ENCODE measurements around the gene GRM8. TPM values are rescaled to one million over a fixed set of nuclear protein-coding genes. Genes with fewer than 3 reads are reported as not detected.

The GRM8 gene
- total RNA-seq, 1 experiment from 2014 or later, result 0.80 TPM

- ChIA-PET POLR2A (ENCODE audit: low non-redundant PET) (no interaction called here), CTCF (no interaction called here)
- H3K9me3 ChIP-seq (ENCODE audit: low read depth, low read length, poor library complexity, severe bottlenecking), result no peaks in the 10 kb centered on the region
- BruUV-seq (replicated peaks), result no TSS peak
- H3K4me1 ChIP-seq (ENCODE audit: insufficient read depth, low read length, poor library complexity, severe bottlenecking), result no peaks in the 10 kb centered on the region
- intact Hi-C loops (cut with micrococcal nuclease; ENCODE audit: unreplicated experiment), result no loop called here
- no peaks in the 10 kb centered on the region for H3K27me3 ChIP-seq (replicated peaks; ENCODE audit: insufficient read depth, low read depth, low read length, poor library complexity)
- no peak overlapping the region for H3K27ac ChIP-seq (ENCODE audit: low read depth, low read length, poor library complexity, severe bottlenecking)
- no peaks in the 10 kb centered on the region for H3K36me3 ChIP-seq (ENCODE audit: insufficient read depth, low read length, poor library complexity, severe bottlenecking)
- TF ChIP-seq, protein P1, sequence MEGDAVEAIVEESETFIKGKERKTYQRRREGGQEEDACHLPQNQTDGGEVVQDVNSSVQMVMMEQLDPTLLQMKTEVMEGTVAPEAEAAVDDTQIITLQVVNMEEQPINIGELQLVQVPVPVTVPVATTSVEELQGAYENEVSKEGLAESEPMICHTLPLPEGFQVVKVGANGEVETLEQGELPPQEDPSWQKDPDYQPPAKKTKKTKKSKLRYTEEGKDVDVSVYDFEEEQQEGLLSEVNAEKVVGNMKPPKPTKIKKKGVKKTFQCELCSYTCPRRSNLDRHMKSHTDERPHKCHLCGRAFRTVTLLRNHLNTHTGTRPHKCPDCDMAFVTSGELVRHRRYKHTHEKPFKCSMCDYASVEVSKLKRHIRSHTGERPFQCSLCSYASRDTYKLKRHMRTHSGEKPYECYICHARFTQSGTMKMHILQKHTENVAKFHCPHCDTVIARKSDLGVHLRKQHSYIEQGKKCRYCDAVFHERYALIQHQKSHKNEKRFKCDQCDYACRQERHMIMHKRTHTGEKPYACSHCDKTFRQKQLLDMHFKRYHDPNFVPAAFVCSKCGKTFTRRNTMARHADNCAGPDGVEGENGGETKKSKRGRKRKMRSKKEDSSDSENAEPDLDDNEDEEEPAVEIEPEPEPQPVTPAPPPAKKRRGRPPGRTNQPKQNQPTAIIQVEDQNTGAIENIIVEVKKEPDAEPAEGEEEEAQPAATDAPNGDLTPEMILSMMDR (conservative IDR thresholded peaks at IDR 0.05; ENCODE audit: low read depth, low read length), result no peak
- TF ChIP-seq EZH2 (IDR thresholded peaks at IDR 0.05; ENCODE audit: borderline replicate concordance, low read depth, low read length, poor library complexity, severe bottlenecking), result no peak
- H3K4me3 ChIP-seq (ENCODE audit: low read depth, low read length, poor library complexity, severe bottlenecking), result no peak overlapping the region
- DNase-seq (ENCODE audit: low spot score), result no peak
Measured at GRCh38 chr7:127208351-127208750, 44.4 kb downstream of the GRM8 start.

DNA sequence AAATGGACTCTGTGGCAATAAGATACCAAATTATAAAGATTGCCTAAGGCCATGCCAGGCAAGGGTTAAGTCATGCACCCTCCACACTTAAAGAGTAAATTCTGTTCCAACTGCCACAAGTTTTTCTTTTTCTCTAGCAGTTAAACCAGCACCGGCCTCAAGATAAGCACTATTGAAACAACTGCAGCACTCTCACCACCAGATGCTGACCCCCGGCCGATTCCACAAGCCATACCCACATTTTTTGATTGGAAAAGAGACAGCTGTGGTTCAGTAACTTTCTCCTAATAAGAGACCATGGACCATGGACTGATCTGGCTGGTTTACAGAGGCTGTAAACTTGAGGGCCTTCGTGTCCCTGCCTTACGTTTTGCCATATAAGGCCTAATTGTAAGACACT, 44.9 kb downstream of the GRM8 start:
- H3K4me3 ChIP-seq (ENCODE audit: low read depth, low read length, poor library complexity, severe bottlenecking), result no peak overlapping the region
- no peaks in the 10 kb centered on the region for H3K27me3 ChIP-seq (replicated peaks; ENCODE audit: insufficient read depth, low read depth, low read length, poor library complexity)
- CTCF ChIA-PET, result no interaction called here
- TF ChIP-seq, protein P1 (conservative IDR thresholded peaks at IDR 0.05; ENCODE audit: low read depth, low read length), result no peak
- TF ChIP-seq EZH2 (IDR thresholded peaks at IDR 0.05; ENCODE audit: borderline replicate concordance, low read depth, low read length, poor library complexity, severe bottlenecking), result no peak
- H3K27ac ChIP-seq (ENCODE audit: low read depth, low read length, poor library complexity, severe bottlenecking), result no peak overlapping the region
- no peaks in the 10 kb centered on the region for H3K36me3 ChIP-seq (ENCODE audit: insufficient read depth, low read length, poor library complexity, severe bottlenecking)
- intact Hi-C loops (cut with micrococcal nuclease; ENCODE audit: unreplicated experiment), result no loop called here
- no TSS peak for BruUV-seq (replicated peaks)
- H3K4me1 ChIP-seq (ENCODE audit: insufficient read depth, low read length, poor library complexity, severe bottlenecking), result no peaks in the 10 kb centered on the region
- POLR2A ChIA-PET (ENCODE audit: low non-redundant PET), result no interaction called here
- DNase-seq (ENCODE audit: low spot score), result no peak
- H3K9me3 ChIP-seq (ENCODE audit: low read depth, low read length, poor library complexity, severe bottlenecking), result no peaks in the 10 kb centered on the region

DNA sequence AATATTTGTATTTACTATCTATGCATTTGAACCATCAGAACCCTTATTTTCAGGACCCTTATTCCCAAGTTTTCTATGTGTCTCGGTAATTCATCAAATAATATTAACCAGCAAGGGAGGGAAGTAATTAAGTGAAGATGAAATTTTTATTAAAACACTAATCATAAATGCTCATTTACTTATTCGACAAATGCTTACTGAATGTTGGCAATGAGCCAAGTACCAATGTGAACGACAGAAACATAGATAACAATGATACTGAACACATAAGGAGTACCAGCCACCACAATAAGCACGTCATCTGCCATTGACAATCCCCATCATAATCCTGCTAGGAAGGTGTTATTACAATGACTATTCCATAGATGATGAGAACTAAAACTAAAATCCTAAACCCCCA, 45.5 kb downstream of the GRM8 start:
- H3K27me3 ChIP-seq (replicated peaks; ENCODE audit: insufficient read depth, low read depth, low read length, poor library complexity), result no peaks in the 10 kb centered on the region
- H3K36me3 ChIP-seq (ENCODE audit: insufficient read depth, low read length, poor library complexity, severe bottlenecking), result no peaks in the 10 kb centered on the region
- BruUV-seq (replicated peaks), result no TSS peak
- no peaks in the 10 kb centered on the region for H3K4me1 ChIP-seq (ENCODE audit: insufficient read depth, low read length, poor library complexity, severe bottlenecking)
- TF ChIP-seq, protein P1 (conservative IDR thresholded peaks at IDR 0.05; ENCODE audit: low read depth, low read length), result no peak
- TF ChIP-seq EZH2 (IDR thresholded peaks at IDR 0.05; ENCODE audit: borderline replicate concordance, low read depth, low read length, poor library complexity, severe bottlenecking), result no peak
- ChIA-PET POLR2A (ENCODE audit: low non-redundant PET) (no interaction called here), CTCF (no interaction called here)
- H3K9me3 ChIP-seq (ENCODE audit: low read depth, low read length, poor library complexity, severe bottlenecking), result no peaks in the 10 kb centered on the region
- no peak for DNase-seq (ENCODE audit: low spot score)
- intact Hi-C loops (cut with micrococcal nuclease; ENCODE audit: unreplicated experiment), result no loop called here
- no peak overlapping the region for H3K27ac ChIP-seq (ENCODE audit: low read depth, low read length, poor library complexity, severe bottlenecking)
- no peak overlapping the region for H3K4me3 ChIP-seq (ENCODE audit: low read depth, low read length, poor library complexity, severe bottlenecking)
